Tibial nerve (tissue), 4 donors: ENCODE measurements around the gene FANCE. TPM values are rescaled to one million over a fixed set of nuclear protein-coding genes. Genes with fewer than 3 reads are reported as not detected.

Experiments
- DNase-seq, 2 donors: peaks; one replicate each; pipeline ENCODE4 v3.0.0-alpha.2; 2019; ENCODE audit warnings: low spot score in 2 of 2
- H3K27ac ChIP-seq, 4 donors: fragments of 200-600 bp; sonication (generic) in 3 of 4; one replicate each; pipeline ENCODE4 v1.5.1; 2017 to 2019; ENCODE audit warnings: mild to moderate bottlenecking in 1 of 4
- H3K27me3 ChIP-seq, 2 donors: fragments of 200-600 bp; sonication (generic) in 1 of 2; one replicate each; pipeline versions ENCODE4 v1.5.1 to v1.6.0; 2017 to 2019
- H3K36me3 ChIP-seq, 3 donors: fragments of 200-600 bp; sonication (generic); one replicate each; pipeline ENCODE4 v1.5.1; 2018 to 2019
- H3K4me1 ChIP-seq, 4 donors: fragments of 200-600 bp; sonication (generic) in 3 of 4; one replicate each; pipeline ENCODE4 v1.5.1; 2017 to 2019
- H3K4me3 ChIP-seq, 4 donors: fragments of 200-600 bp; sonication (generic) in 3 of 4; one replicate each; pipeline ENCODE4 v1.5.1; 2017 to 2019; ENCODE audit warnings: mild to moderate bottlenecking in 1 of 4, moderate library complexity in 1 of 4
- H3K9me3 ChIP-seq, 4 donors: fragments of 200-600 bp; sonication (generic) in 3 of 4; one replicate each; pipeline ENCODE4 v1.5.1; 2017 to 2019
- CTCF ChIP-seq, 5 experiments: fragments of 200-600 bp in 3 of 5; fragments of 450-650 bp in 2 of 5; sonication (generic) in 3 of 5; IDR thresholded peaks; one replicate each; pipeline ENCODE4 v1.5.1; 2016 to 2019; ENCODE audit warnings: antibody characterized with exemption in 5 of 5, mild to moderate bottlenecking in 3 of 5, moderate library complexity in 2 of 5
- EP300 ChIP-seq, 2 donors: sonication (generic); formaldehyde crosslinking; IDR thresholded peaks; one replicate each; pipeline ENCODE4 v1.6.1; 2017; ENCODE audit warnings: antibody characterized with exemption in 2 of 2, mild to moderate bottlenecking in 1 of 2
- POLR2A ChIP-seq, 2 donors: fragments of 450-650 bp; IDR thresholded peaks; one replicate each; pipeline ENCODE4 v1.6.1; 2017; ENCODE audit warnings: antibody characterized with exemption in 2 of 2, mild to moderate bottlenecking in 2 of 2, moderate library complexity in 2 of 2
- WGBS, 2 donors: methylation state at CpG; one replicate each; pipeline ENCODE4 v1.1.5; 2018; 5-methylcytosine and 5-hydroxymethylcytosine counted together
- total RNA-seq, 4 donors: library from RNA; depleted of rRNA; stranded (reverse); fragments of >200 nt; gene quantifications; one replicate each; pipeline ENCODE4 v1.1.0, GENCODE V29; 2016

The FANCE gene
- total RNA-seq, 4 donors from 2014 or later = 8.1 to 9.6 (median 8.4) TPM

- Histone ChIP-seq H3K27ac (no peak overlapping the region), H3K27me3 (no peaks in the 10 kb centered on the region), H3K36me3 (no peaks in the 10 kb centered on the region), H3K4me3 (no peak overlapping the region), H3K4me1 (peaks cover 0 to 18% (median 5%) of the 10 kb centered on the region in 4 donors), H3K9me3 (no peaks in the 10 kb centered on the region)
- TF ChIP-seq POLR2A (IDR thresholded peaks at IDR 0.05) (no peak), EP300 (IDR thresholded peaks at IDR 0.05) (no peak), CTCF (IDR thresholded peaks at IDR 0.05) (no peak)
- DNase-seq = no peak
- WGBS, 2 donors = 71 to 76% methylated on average over 7 of the region's 7 CpGs
Observed at GRCh38 chr6:35448191-35448590, 3.9 kb upstream of the FANCE start.

GRCh38 chr6:35449287-35449881 is 2.8 kb upstream of the FANCE start:
- peaks cover 0 to 30% (median 11%) of the 10 kb centered on the region in 4 donors for H3K4me1 ChIP-seq
- H3K9me3 ChIP-seq = no peaks in the 10 kb centered on the region
- TF ChIP-seq EP300 (IDR thresholded peaks at IDR 0.05) (peak in 1 of 2 donors; percentile 16), POLR2A (IDR thresholded peaks at IDR 0.05) (no peak), CTCF (IDR thresholded peaks at IDR 0.05) (peak; percentile 63 to 84 (median 69))
- H3K36me3 ChIP-seq = no peaks in the 10 kb centered on the region
- WGBS, 2 donors = 35 to 39% methylated on average over 14 of the region's 14 CpGs
- no peak overlapping the region for H3K27ac ChIP-seq
- H3K27me3 ChIP-seq = no peaks in the 10 kb centered on the region
- no peak for DNase-seq
- H3K4me3 ChIP-seq = no peak overlapping the region

DNA sequence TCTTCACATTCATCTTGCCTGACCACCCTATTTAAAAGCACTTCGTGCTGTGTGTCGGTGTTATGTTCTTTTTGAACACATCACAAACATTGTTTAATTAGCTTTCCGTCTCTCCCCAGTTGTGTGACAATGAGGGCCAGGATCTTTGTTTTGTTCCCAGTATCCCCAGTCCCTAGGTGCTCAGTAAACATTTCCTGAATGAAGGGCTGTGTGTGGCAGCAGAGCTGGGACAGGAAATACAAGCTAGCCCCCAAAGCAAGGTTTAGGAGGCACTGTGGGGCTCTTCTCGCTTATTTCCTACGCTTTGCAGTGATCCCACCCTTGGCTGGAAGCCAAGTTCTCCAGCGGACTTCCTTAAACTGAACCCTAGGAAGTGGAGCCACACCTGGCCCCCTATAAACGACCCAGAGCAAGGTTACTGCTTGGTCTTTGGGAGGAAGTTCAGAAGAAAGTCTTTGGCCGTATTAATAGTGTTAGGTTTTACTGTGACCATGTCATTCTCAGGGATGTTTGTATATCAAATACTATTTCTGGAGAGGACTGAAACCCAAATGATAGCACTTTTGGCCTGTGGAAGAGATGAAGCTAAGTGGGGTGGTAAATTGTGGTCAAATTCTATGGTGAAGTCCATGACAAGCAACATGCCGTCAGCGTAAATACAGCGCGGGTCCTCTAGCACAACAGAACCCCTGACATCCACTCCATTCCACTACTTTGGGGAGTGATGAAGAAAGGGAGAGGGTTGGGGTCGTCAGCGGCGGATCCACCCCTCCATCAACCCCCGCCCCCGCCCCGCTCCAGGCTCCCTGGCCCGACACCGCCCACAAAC is 570 bp upstream of the FANCE start:
- TF ChIP-seq CTCF (IDR thresholded peaks at IDR 0.05) = no peak
- no peak for TF ChIP-seq POLR2A (IDR thresholded peaks at IDR 0.05)
- no peak for TF ChIP-seq EP300 (IDR thresholded peaks at IDR 0.05)
- Histone ChIP-seq H3K36me3 (peaks cover 0 to 13% (median 0%) of the 10 kb centered on the region in 3 donors), H3K4me3 (peak overlapping the region; percentile 48 to 73 (median 56)), H3K27me3 (no peaks in the 10 kb centered on the region), H3K27ac (peak overlapping the region; percentile 31 to 85 (median 64)), H3K9me3 (no peaks in the 10 kb centered on the region), H3K4me1 (peaks cover 0 to 39% (median 15%) of the 10 kb centered on the region in 4 donors)
- WGBS, 2 donors = 13 to 17% methylated on average over 15 to 20 of the region's 20 CpGs
- no peak for DNase-seq

- no peaks in the 10 kb centered on the region for H3K27me3 ChIP-seq
- TF ChIP-seq POLR2A (IDR thresholded peaks at IDR 0.05) (no peak), CTCF (IDR thresholded peaks at IDR 0.05) (no peak), EP300 (IDR thresholded peaks at IDR 0.05) (no peak)
- peaks cover 0 to 39% (median 15%) of the 10 kb centered on the region in 4 donors for H3K4me1 ChIP-seq
- DNase-seq = no peak
- peaks cover 0 to 29% (median 0%) of the 10 kb centered on the region in 3 donors for H3K36me3 ChIP-seq
- H3K9me3 ChIP-seq = no peaks in the 10 kb centered on the region
- peak overlapping the region; percentile 48 to 73 (median 56) for H3K4me3 ChIP-seq
- WGBS, 2 donors = 15 to 22% methylated on average over 3 of the region's 3 CpGs
- H3K27ac ChIP-seq = peak overlapping the region in 2 of 4 donors; percentile 77 to 85
Observed at GRCh38 chr6:35453236-35453635, 1.1 kb downstream of the FANCE start.
